Measurements from ENCODE around the gene GLI3. TPM values are rescaled to one million over a fixed set of nuclear protein-coding genes. Genes with fewer than 3 reads are reported as not detected.
"Not testable (repeated sequence)": the region's sequence is repeated elsewhere in the genome, so short reads cannot be mapped to it uniquely, and the experiment has no call there.

Gene GLI3
- total RNA-seq, 5 donors from 2014 or later (not counting 1 experiment from before 2014, with no cell fraction given): 0.10 to 0.79 (median 0.32) TPM; not detected in 1

- Histone ChIP-seq H3K9me3 (no peaks in the 10 kb centered on the region), H3K27ac (ENCODE audit: low read length) (no peak overlapping the region), H3K36me3 (ENCODE audit: control insufficient read depth in 2 of 2, extremely low read depth in 1 of 2, insufficient read depth in 1 of 2, low read length in 1 of 2) (no peaks in the 10 kb centered on the region), H3K4me3 (ENCODE audit: control insufficient read depth in 1 of 2, extremely low read depth in 1 of 2, low read length in 1 of 2) (no peak overlapping the region), H3K27me3 (replicated peaks in 1 of 2; ENCODE audit: control insufficient read depth in 2 of 2, extremely low read depth in 1 of 2, insufficient read depth in 2 of 2, low read length in 1 of 2) (peaks cover 0 to under 1% of the 10 kb centered on the region in 2 experiments), H3K4me1 (ENCODE audit: control insufficient read depth in 1 of 2, extremely low read depth in 1 of 2, insufficient read depth in 2 of 2, low read length in 2 of 2) (no peaks in the 10 kb centered on the region)
- no peak overlapping the region for H3K27ac Mint-ChIP-seq
- ATAC-seq (replicated peaks in 1 of 4) (no peak), DNase-seq (no peak)
- peaks cover 0 to 3% (median 0%) of the 10 kb centered on the region in 3 donors for H3K9me3 Mint-ChIP-seq
- H3K4me1 Mint-ChIP-seq: no peaks in the 10 kb centered on the region
- CTCF ChIA-PET: interaction anchor here in 1 of 2 donors (0.6 kb wide), 1 partner anchor 13 kb away, joined by 3 read pairs; no protein-coding TSS in a partner anchor
- POLR2A ChIA-PET: no interaction called here
- no CpG with 5 or more reads among the region's 3 CpGs for WGBS (ENCODE audit: insufficient coverage)
- no peaks in the 10 kb centered on the region for H3K36me3 Mint-ChIP-seq
- H3K4me3 Mint-ChIP-seq: no peak overlapping the region
- H3K27me3 Mint-ChIP-seq: peaks cover 0 to 3% of the 10 kb centered on the region in 2 donors
These were observed 25.1 kb downstream of the GLI3 start for GRCh38 chr7:42211938-42212337.

DNA sequence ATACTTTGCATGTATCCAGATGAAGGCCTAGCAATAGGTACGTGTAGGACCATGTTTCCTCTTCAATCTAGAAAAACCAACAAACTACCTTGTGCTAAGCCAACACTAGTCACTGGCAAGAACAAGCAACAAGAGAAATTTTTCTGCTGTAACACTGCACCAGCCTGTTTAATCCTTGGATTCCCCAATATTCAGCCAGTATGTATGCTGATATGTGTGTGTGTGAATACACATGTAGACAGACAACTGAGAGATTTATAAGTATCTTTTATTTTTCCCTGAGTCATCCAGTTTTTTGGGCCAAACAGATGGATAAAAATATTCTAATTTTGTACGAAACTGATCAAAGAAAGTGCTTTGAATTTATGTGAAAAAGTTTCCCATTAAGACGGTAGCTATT lies 26.2 kb downstream of the GLI3 start:
- H3K9me3 ChIP-seq: no peaks in the 10 kb centered on the region
- H3K4me3 ChIP-seq (ENCODE audit: control insufficient read depth in 1 of 2, extremely low read depth in 1 of 2, low read length in 1 of 2): no peak overlapping the region
- no peaks in the 10 kb centered on the region for H3K27me3 ChIP-seq (replicated peaks in 1 of 2; ENCODE audit: control insufficient read depth in 2 of 2, extremely low read depth in 1 of 2, insufficient read depth in 2 of 2, low read length in 1 of 2)
- Mint-ChIP-seq H3K4me1 (no peaks in the 10 kb centered on the region), H3K27me3 (peaks cover 0 to 3% of the 10 kb centered on the region in 2 donors), H3K36me3 (no peaks in the 10 kb centered on the region), H3K4me3 (no peak overlapping the region), H3K27ac (no peak overlapping the region), H3K9me3 (no peaks in the 10 kb centered on the region)
- H3K27ac ChIP-seq (ENCODE audit: low read length): no peak overlapping the region
- DNase-seq (no peak), ATAC-seq (replicated peaks in 1 of 4) (no peak)
- no peaks in the 10 kb centered on the region for H3K4me1 ChIP-seq (ENCODE audit: control insufficient read depth in 1 of 2, extremely low read depth in 1 of 2, insufficient read depth in 2 of 2, low read length in 2 of 2)
- H3K36me3 ChIP-seq (ENCODE audit: control insufficient read depth in 2 of 2, extremely low read depth in 1 of 2, insufficient read depth in 1 of 2, low read length in 1 of 2): no peaks in the 10 kb centered on the region
- CTCF ChIA-PET: no interaction called here
- POLR2A ChIA-PET: no interaction called here
- WGBS (ENCODE audit: insufficient coverage): 84% methylated on average over 2 of the region's 3 CpGs

DNA sequence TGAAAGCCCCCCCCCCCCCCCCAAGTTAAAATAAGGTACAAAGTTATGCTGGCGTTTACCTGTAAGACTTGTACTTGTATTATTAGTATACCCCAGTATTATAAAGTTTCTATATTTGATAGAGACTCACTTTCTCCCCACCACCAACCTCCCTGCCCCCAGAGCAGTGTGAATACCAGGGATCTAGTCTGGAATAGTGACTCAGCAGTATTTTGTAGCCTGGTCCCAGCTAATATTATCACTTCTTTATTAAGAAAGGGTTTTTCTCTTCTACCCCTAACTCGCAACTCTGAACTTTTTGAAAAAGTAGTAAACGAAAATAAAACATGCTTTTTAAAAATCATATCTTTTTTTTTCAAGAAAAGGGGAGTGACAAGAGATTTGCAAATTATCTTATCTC lies 26.7 kb downstream of the GLI3 start:
- Mint-ChIP-seq H3K27ac (no peak overlapping the region), H3K36me3 (no peaks in the 10 kb centered on the region), H3K9me3 (no peaks in the 10 kb centered on the region), H3K4me1 (no peaks in the 10 kb centered on the region), H3K27me3 (peaks cover 0 to 3% of the 10 kb centered on the region in 2 donors), H3K4me3 (no peak overlapping the region)
- no peak for ATAC-seq (replicated peaks in 1 of 4)
- Histone ChIP-seq H3K4me3 (ENCODE audit: control insufficient read depth in 1 of 2, extremely low read depth in 1 of 2, low read length in 1 of 2) (no peak overlapping the region), H3K27ac (ENCODE audit: low read length) (no peak overlapping the region), H3K4me1 (ENCODE audit: control insufficient read depth in 1 of 2, extremely low read depth in 1 of 2, insufficient read depth in 2 of 2, low read length in 2 of 2) (no peaks in the 10 kb centered on the region), H3K9me3 (no peaks in the 10 kb centered on the region), H3K36me3 (ENCODE audit: control insufficient read depth in 2 of 2, extremely low read depth in 1 of 2, insufficient read depth in 1 of 2, low read length in 1 of 2) (no peaks in the 10 kb centered on the region), H3K27me3 (replicated peaks in 1 of 2; ENCODE audit: control insufficient read depth in 2 of 2, extremely low read depth in 1 of 2, insufficient read depth in 2 of 2, low read length in 1 of 2) (no peaks in the 10 kb centered on the region)
- CTCF ChIA-PET: no interaction called here
- no peak for DNase-seq
- WGBS (ENCODE audit: insufficient coverage): no CpG with 5 or more reads among the region's 3 CpGs
- POLR2A ChIA-PET: no interaction called here

DNA sequence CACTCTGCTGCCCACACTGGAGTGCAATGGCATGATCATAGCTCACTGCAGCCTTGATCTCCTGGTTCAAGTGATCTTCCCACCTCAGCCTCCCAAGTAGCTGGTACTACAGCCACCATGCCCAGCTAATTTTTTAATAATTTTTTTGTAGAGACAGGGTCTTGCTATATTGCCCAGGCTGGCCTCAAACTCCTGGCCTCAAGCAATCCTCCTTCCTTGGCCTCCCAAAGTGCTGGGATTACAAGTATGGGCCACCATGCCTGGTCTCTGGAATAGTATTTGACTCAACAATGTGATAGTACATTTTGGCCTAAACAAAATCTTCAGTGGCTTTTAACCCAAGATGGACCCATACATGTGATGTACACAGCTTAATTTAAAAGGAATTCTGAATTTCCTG lies 27.9 kb downstream of the GLI3 start:
- not testable (repeated sequence) for ATAC-seq (replicated peaks in 1 of 4)
- CTCF ChIA-PET: interaction anchor here in 1 of 2 donors (0.6 kb wide), 2 partner anchors 184 to 1949 kb away, joined by 3 to 6 read pairs; no protein-coding TSS in a partner anchor

GRCh38 chr7:42208572-42208971 lies 28.4 kb downstream of the GLI3 start:
- no peaks in the 10 kb centered on the region for H3K36me3 Mint-ChIP-seq
- CTCF ChIA-PET: no interaction called here
- no peak overlapping the region for H3K4me3 Mint-ChIP-seq
- no peak overlapping the region for H3K4me3 ChIP-seq (ENCODE audit: control insufficient read depth in 1 of 2, extremely low read depth in 1 of 2, low read length in 1 of 2)
- H3K4me1 Mint-ChIP-seq: no peaks in the 10 kb centered on the region
- H3K36me3 ChIP-seq (ENCODE audit: control insufficient read depth in 2 of 2, extremely low read depth in 1 of 2, insufficient read depth in 1 of 2, low read length in 1 of 2): no peaks in the 10 kb centered on the region
- POLR2A ChIA-PET: no interaction called here
- no peak overlapping the region for H3K27ac Mint-ChIP-seq
- no peaks in the 10 kb centered on the region for H3K4me1 ChIP-seq (ENCODE audit: control insufficient read depth in 1 of 2, extremely low read depth in 1 of 2, insufficient read depth in 2 of 2, low read length in 2 of 2)
- ATAC-seq (replicated peaks in 1 of 4): no peak
- H3K9me3 ChIP-seq: no peaks in the 10 kb centered on the region
- peaks cover 0 to 3% of the 10 kb centered on the region in 2 donors for H3K27me3 Mint-ChIP-seq
- no peaks in the 10 kb centered on the region for H3K27me3 ChIP-seq (replicated peaks in 1 of 2; ENCODE audit: control insufficient read depth in 2 of 2, extremely low read depth in 1 of 2, insufficient read depth in 2 of 2, low read length in 1 of 2)
- no peak overlapping the region for H3K27ac ChIP-seq (ENCODE audit: low read length)
- no peak for DNase-seq
- peaks cover 0 to 5% (median 5%) of the 10 kb centered on the region in 3 donors for H3K9me3 Mint-ChIP-seq

More for the DNA sequence above, 27.9 kb downstream of the GLI3 start:
- H3K4me3 ChIP-seq (ENCODE audit: control insufficient read depth in 1 of 2, extremely low read depth in 1 of 2, low read length in 1 of 2); H3K4me1 ChIP-seq (ENCODE audit: control insufficient read depth in 1 of 2, extremely low read depth in 1 of 2, insufficient read depth in 2 of 2, low read length in 2 of 2); H3K36me3 ChIP-seq (ENCODE audit: control insufficient read depth in 2 of 2, extremely low read depth in 1 of 2, insufficient read depth in 1 of 2, low read length in 1 of 2); POLR2A ChIA-PET; DNase-seq; H3K27ac Mint-ChIP-seq; H3K27ac ChIP-seq (ENCODE audit: low read length); H3K4me3 Mint-ChIP-seq; H3K27me3 ChIP-seq (replicated peaks in 1 of 2; ENCODE audit: control insufficient read depth in 2 of 2, extremely low read depth in 1 of 2, insufficient read depth in 2 of 2, low read length in 1 of 2); H3K4me1 Mint-ChIP-seq; H3K36me3 Mint-ChIP-seq; H3K9me3 Mint-ChIP-seq; H3K9me3 ChIP-seq; H3K27me3 Mint-ChIP-seq: not testable (repeated sequence)

DNA sequence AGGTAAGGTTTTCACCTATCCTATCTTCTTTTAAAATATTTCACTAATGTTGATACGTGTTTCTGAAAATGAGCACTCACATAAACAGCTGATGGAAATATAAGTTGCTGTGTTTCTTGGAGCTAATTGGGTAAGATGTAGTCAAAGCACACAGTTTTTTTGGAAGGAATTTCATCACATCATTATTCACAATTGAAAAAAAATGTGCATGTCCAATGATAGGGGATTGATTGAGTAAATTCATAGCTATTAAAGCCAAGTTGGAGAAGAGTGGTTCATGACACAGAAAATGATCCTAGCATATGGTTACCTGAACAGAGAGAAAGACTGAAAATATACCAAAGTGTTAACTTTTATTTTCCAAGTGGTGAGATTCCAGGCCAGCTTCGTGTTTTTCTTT lies 29.6 kb downstream of the GLI3 start:
- ATAC-seq (replicated peaks in 1 of 4) (no peak), DNase-seq (no peak)
- H3K4me3 Mint-ChIP-seq: no peak overlapping the region
- Histone ChIP-seq H3K9me3 (no peaks in the 10 kb centered on the region), H3K4me3 (ENCODE audit: control insufficient read depth in 1 of 2, extremely low read depth in 1 of 2, low read length in 1 of 2) (no peak overlapping the region), H3K27me3 (replicated peaks in 1 of 2; ENCODE audit: control insufficient read depth in 2 of 2, extremely low read depth in 1 of 2, insufficient read depth in 2 of 2, low read length in 1 of 2) (no peaks in the 10 kb centered on the region), H3K27ac (ENCODE audit: low read length) (no peak overlapping the region), H3K4me1 (ENCODE audit: control insufficient read depth in 1 of 2, extremely low read depth in 1 of 2, insufficient read depth in 2 of 2, low read length in 2 of 2) (no peaks in the 10 kb centered on the region), H3K36me3 (ENCODE audit: control insufficient read depth in 2 of 2, extremely low read depth in 1 of 2, insufficient read depth in 1 of 2, low read length in 1 of 2) (no peaks in the 10 kb centered on the region)
- H3K27ac Mint-ChIP-seq: no peak overlapping the region
- ChIA-PET POLR2A (no interaction called here), CTCF (no interaction called here)
- H3K4me1 Mint-ChIP-seq: no peaks in the 10 kb centered on the region
- WGBS (ENCODE audit: insufficient coverage): no CpG with 5 or more reads among the region's 2 CpGs
- peaks cover 0 to 3% of the 10 kb centered on the region in 2 donors for H3K27me3 Mint-ChIP-seq
- no peaks in the 10 kb centered on the region for H3K36me3 Mint-ChIP-seq
- peaks cover 4 to 10% (median 5%) of the 10 kb centered on the region in 3 donors for H3K9me3 Mint-ChIP-seq

DNA sequence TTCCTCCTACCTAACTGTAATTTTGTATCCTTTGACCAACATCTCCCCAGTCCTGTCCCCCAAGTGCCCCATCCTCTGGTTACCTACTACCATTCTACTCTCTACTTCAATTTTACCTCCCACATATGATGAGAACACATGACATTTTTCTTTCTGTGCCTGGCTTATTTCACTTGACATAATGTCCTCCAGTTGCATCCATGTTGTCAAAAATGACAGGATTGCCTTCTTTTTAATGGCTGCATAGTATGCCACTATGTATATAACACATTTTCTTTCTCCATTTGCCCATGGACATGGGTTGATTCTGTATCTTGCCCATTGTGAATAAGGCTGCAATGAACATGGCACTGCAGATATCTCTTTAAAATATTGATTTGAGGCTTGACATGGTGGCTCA lies 33.7 kb downstream of the GLI3 start:
- no peak overlapping the region for H3K4me3 ChIP-seq (ENCODE audit: control insufficient read depth in 1 of 2, extremely low read depth in 1 of 2, low read length in 1 of 2)
- DNase-seq: no peak
- H3K4me1 ChIP-seq (ENCODE audit: control insufficient read depth in 1 of 2, extremely low read depth in 1 of 2, insufficient read depth in 2 of 2, low read length in 2 of 2): peaks cover 0 to 7% of the 10 kb centered on the region in 2 experiments
- Mint-ChIP-seq H3K27ac (no peak overlapping the region), H3K9me3 (peaks cover 4 to 10% (median 5%) of the 10 kb centered on the region in 3 donors), H3K36me3 (no peaks in the 10 kb centered on the region), H3K4me3 (no peak overlapping the region), H3K4me1 (no peaks in the 10 kb centered on the region), H3K27me3 (no peaks in the 10 kb centered on the region)
- no peaks in the 10 kb centered on the region for H3K36me3 ChIP-seq (ENCODE audit: control insufficient read depth in 2 of 2, extremely low read depth in 1 of 2, insufficient read depth in 1 of 2, low read length in 1 of 2)
- H3K27ac ChIP-seq (ENCODE audit: low read length): no peak overlapping the region
- ATAC-seq (replicated peaks in 1 of 4): no peak
- POLR2A ChIA-PET: no interaction called here
- no peaks in the 10 kb centered on the region for H3K9me3 ChIP-seq
- CTCF ChIA-PET: no interaction called here
- no peaks in the 10 kb centered on the region for H3K27me3 ChIP-seq (replicated peaks in 1 of 2; ENCODE audit: control insufficient read depth in 2 of 2, extremely low read depth in 1 of 2, insufficient read depth in 2 of 2, low read length in 1 of 2)

Measured in T-cell (primary cell).